ENCODE measurements around the gene VASH1.

DNA sequence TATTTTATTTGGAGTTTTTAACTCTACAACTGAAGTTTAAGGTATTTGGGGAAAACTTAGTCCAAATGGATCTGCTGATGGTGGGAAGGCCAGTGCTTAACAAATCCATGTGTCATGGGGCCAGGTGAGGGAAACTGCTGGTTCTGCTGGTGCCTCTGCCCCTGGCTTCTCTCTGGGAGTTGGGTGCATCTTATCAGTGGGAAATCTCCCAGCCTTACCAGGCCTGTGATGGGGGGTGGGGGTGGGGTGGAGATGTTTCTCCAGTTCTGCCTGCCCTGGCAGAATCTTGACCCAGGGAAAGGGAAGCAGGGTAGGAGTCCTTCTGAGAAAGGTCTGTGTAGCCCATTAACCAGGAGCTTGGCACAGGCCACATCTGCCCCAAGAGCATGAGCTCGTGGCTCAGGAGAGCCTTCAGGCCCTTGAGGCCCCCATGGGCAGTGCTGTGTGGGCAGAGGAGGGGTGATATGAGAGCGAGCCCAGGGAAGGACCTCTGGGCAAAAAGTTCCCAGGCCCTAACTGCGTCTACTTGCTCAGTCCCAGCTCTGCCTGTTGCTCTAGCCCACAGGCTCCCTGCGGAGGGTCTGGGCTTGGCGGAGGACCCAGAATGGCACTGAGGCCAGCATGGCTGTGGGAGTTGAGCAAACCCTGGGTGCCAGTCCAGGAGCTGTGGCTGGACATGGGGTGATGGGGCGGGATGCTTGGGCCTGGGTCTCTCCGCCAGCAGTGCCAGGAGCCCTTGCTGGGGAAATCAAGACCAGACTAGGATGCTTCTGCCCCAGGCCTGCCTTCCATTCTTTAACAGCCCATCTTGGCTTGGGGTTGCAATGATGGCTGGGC lies 18.2 kb downstream of the VASH1 start:
- TF ChIP-seq, protein P1, sequence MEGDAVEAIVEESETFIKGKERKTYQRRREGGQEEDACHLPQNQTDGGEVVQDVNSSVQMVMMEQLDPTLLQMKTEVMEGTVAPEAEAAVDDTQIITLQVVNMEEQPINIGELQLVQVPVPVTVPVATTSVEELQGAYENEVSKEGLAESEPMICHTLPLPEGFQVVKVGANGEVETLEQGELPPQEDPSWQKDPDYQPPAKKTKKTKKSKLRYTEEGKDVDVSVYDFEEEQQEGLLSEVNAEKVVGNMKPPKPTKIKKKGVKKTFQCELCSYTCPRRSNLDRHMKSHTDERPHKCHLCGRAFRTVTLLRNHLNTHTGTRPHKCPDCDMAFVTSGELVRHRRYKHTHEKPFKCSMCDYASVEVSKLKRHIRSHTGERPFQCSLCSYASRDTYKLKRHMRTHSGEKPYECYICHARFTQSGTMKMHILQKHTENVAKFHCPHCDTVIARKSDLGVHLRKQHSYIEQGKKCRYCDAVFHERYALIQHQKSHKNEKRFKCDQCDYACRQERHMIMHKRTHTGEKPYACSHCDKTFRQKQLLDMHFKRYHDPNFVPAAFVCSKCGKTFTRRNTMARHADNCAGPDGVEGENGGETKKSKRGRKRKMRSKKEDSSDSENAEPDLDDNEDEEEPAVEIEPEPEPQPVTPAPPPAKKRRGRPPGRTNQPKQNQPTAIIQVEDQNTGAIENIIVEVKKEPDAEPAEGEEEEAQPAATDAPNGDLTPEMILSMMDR (IDR thresholded peaks at IDR 0.05) = no peak
- no peak for TF ChIP-seq POLR2AphosphoS5 (IDR thresholded peaks at IDR 0.05)
- TF ChIP-seq POLR2A (IDR thresholded peaks at IDR 0.05) = no peak
